Epithelial cell of proximal tubule (primary cell): ENCODE measurements around the gene HIVEP3. TPM values are rescaled to one million over a fixed set of nuclear protein-coding genes. Genes with fewer than 3 reads are reported as not detected.

Experiments used
- DNase-seq: peaks from one replicate; pipeline ENCODE4 v3.0.0-alpha.2; 2011; ENCODE audit warnings: low read depth
- H3K4me3 ChIP-seq: 2 replicates; pipeline ENCODE4 v1.5.1; 2011; ENCODE audit warnings: low read depth, mild to moderate bottlenecking, low read length
- CTCF ChIP-seq: conservative IDR thresholded peaks from 2 replicates; pipeline ENCODE4 v1.5.1; 2012; ENCODE audit warnings: low read depth, mild to moderate bottlenecking, low read length
- total RNA-seq: library from RNA; depleted of rRNA; stranded (reverse); fragments of >200 nt; gene quantifications from 2 replicates; pipeline ENCODE4 v1.2.3, GENCODE V29; 2015

HIVEP3 gene
- total RNA-seq, 1 donor from 2014 or later, result 3.9 TPM

DNA sequence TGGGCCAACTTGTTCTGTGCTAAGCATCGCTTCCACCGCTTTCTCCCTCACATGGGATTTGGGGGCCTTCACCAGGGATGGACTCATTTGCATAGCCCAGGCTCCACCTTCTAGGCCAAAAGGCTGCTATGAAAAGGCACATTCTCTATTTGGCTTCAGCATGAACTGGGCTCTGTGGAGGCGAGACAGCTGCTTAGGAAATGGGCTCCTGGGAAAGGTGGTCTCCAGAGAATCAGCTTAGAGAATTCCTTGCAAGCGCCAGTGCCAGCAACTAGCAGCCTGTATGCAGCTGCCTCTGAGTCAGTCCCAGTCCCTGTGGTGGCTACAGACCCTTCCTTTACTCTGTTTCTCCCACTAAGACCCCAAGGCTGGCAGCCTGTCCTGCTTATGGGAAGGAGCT lies 214.5 kb downstream of the HIVEP3 start:
- DNase-seq, result no peak
- no peak for TF ChIP-seq CTCF
- no peak overlapping the region for H3K4me3 ChIP-seq

DNA sequence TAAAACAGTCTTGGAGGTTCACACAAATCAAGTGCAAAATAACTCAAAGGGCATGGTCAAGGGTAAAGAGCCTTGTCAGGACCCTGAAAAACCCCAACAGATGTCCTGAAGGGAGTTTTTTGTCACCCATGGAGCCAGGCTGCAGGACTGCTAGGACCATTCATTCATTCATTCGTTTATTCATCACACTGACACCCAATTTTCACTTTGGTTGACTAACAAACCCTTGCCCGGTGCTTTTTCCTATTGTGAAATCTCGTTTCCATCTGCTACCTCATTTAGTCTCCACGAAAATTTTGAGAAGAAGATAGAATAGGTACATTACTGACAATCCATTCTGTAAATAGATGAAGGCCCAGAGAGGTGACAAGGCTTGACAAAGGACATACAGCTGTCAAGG lies 216.0 kb downstream of the HIVEP3 start:
- no peak for TF ChIP-seq CTCF
- DNase-seq, result no peak
- no peak overlapping the region for H3K4me3 ChIP-seq

DNA sequence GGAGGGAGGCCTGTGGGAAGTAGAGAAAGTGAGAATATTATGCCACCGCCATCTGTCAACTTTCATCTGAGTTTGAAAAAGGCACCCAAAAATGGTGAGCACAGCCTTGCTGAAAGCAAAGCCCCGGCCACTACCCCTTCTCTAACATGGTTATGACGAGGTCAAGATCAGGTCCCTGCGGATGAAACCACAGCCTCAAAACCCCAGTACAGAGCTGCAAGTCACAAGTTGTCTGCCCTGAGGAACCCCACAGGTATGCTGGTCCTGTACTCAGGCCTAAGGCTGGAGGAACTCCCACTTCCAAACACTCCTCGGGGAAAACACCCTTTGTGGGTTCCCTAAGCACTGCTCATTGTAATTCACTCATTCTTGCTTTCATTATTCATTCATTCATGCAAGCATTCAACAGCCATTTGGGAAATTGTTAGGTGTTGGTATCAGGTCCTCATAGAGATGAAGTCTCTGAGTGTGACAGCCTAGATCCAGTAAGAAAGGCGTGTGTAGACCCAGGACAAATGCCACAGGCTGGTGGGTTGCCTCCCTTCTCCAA lies 217.7 kb downstream of the HIVEP3 start:
- no peak for DNase-seq
- no peak overlapping the region for H3K4me3 ChIP-seq
- TF ChIP-seq CTCF, result no peak

DNA sequence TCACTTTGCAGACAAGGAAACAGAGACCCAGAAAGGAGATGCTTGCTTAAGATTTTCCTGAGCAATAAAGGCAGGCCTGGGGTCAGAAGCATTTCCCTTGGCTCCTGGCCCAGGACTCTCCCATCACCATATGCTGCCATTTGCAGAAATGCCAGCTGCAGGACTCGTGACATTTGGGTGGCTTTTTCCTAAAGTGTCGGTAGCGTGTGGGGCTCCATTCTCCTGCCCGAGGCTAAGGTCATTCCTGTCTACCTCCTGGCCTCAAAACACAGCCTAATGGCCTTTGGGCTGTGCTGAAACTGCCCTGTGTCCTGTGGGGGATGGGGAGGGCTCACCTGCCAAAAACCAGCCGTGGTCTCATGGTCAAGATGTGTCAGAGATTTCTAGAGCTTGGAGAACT lies 218.1 kb downstream of the HIVEP3 start:
- DNase-seq, result no peak
- no peak for TF ChIP-seq CTCF
- H3K4me3 ChIP-seq, result no peak overlapping the region

- no peak overlapping the region for H3K4me3 ChIP-seq
- no peak for TF ChIP-seq CTCF
- no peak for DNase-seq
These were observed 218.9 kb downstream of the HIVEP3 start for GRCh38 chr1:41699861-41700248.

DNA sequence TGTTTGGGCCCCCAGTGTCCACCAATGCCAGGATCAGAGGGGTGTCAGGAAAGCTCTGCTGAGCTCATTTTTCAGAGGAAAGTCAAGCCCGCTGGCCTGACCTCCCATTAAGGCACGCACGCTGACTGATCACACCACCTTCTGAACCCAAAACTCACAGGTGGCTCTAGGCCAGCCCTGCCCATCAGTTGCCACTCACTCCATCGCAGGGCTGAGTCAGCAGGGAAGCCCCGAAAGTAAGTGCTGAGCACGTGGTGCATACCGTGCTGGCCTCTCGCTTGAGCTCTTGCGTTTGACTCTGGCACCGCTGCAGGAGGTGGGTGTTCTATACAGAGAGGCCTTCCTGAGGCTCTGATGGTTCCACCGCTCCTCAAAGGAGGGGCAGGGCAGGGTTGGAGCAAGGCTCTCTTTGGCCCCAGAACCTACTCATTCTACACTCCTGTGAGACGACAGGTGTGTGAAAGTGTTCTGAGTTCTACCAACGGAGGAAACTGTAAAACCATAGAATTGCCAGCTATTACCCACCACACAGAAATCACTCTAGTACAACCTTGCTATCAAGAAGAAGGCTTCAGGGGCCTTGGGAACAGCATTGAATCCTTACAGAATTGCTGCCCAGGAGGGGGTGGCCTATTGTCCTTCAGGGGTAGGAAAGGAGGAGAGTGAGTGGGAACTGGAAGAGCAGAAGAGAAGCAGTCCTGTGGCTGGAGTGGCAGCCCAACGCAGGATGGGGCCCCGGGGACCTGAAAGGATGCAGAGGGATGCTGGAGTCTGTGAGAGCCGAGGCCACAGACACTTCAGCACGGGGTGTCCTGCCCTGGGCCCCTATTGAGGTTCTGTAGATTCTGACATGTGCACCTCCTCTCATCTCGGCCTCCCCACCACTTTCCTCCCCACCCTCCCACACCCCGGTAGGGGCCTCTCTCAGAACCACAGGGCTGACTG lies 219.5 kb downstream of the HIVEP3 start:
- no peak for DNase-seq
- TF ChIP-seq CTCF, result no peak
- no peak overlapping the region for H3K4me3 ChIP-seq

GRCh38 chr1:41696381-41696780 lies 222.3 kb downstream of the HIVEP3 start:
- TF ChIP-seq CTCF, result no peak
- H3K4me3 ChIP-seq, result no peak overlapping the region
- DNase-seq, result no peak
